NCI-H1694 (cell line): ENCODE results near the gene COL23A1.

Experiments used
- DNase-seq: peaks from one replicate; lab custom pipeline; 2025; lab: John Stamatoyannopoulos, UW

Gene COL23A1

DNA sequence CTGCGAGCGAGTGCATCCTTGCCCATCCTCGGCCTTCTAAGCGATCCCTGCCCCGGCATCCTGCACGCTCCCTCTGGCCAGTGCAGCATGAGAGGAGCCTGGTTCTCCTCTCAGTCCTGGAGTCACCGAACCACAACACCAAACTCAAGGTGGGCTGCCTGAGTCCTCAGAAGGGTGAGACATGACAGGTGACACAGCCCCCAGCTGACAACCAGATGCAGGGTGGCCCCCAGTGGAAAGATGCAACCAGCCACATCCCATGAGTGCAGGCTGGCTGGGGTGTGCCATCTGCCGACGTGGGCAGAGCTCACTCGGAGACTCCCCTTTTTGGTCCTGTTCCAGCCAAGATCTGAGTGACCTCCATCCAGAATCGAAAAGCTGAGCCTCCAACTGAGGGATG lies 58.4 kb downstream of the COL23A1 start:
- DNase-seq, result no peak

DNA sequence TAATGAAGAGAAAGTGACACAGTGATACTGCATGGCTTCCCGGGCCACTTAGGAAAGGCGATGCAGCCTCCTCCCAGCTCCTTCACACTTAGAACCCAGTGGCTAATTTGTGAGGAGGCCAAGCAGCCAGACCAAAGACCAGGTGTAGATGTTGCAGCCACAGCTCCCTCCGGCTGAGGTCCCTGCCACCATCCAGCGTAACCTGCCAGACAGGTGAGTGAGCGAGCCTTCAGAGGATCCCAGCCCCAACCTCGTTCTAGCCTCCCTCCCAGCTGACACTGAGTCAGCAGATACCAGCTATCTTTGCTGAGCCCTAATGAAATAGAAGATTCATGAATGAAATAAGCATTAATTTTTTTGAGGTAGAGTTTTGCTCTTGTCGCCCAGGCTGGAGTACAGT lies 59.7 kb downstream of the COL23A1 start:
- DNase-seq, result no peak

DNA sequence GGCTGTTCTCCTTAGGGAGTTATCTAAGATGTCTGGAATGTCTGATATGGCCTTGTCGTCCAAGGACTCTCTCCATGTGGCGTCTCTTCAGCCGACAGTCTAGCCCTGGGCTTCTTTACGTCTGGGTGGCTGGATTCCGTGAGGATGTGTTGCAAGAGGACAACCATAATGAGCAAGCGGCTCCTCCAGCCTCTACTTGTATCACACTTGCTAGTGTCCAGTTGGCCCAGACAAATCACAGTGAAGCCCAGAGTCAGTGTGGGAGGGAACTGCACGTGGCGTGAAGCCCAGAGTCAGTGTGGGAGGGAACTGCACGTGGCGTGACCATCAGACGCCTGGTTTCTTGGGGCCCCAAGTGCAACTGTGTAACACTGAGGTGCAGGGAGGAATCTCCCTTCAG lies 61.1 kb downstream of the COL23A1 start:
- DNase-seq, result no peak

DNA sequence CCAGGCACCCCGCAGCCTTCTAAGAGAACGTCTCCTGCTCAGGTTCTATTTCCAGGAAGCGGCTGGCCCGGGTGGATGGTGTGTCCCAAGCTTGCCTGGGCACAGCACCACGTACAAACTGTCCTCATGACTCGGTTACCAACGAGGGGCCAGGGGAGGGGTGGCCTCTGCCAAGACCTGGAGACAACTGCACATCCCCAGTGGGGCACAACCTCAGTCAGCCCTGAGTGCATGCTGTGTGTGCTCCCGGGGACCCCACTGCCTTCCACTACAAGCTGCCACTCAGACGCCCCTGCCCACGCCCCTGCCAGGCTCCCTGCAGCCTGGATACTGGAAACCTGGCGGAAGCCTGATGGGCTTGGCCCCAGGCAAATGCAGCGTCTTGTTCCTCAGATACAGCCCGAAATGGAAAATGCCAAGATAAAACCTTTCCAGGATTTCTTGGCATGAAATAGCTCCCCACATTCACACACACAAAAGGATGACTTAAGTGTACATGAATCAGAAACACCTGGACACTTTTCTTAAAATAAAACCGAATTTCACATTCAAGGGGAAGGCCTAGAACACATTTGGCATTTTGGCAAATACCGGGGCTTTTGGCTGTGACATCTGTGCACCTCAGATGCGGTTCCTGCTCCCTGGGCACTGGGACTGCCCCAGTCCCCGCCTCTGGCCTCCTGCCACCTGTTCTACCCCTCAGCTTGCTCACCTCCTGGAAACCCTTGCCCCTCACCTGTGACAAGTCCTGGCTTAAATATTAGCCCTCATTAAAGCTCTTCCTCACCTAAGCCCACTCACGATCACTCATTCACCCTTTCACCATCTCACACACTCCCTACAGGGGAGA lies 62.5 kb downstream of the COL23A1 start:
- no peak for DNase-seq

DNA sequence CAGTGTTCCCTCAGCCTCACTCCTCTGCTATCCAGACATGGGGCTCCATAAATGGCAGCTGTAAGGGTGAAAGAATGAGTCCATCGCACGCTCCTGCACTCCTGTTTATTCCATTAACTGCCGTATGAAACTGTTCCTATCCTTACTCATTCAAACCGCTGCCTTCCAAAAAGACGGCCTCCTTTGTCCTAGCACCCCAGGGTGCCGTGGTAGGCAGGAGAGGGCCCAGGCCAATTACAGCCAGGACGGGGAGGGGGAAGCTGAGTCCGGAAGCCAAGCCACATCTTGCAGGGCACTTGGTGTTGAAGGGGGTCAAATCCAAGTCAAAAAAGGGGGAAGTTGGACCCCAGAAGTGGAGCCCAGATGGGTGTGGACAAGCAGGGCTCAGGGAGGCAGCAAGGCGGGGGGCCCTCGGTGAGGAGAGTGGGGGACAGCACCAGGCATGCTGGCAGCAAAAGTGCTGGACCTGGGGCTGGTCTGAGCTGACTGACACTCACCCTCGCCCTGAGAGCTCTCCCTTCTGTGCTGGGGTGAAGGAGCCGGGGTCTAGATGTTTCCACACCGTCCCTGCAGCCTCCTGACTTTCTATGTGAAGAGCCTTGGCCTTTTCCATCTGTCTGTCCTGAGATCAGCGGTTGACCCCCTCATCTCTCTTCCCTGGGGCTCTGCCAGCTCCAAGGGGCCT lies 63.3 kb downstream of the COL23A1 start:
- no peak for DNase-seq

DNA sequence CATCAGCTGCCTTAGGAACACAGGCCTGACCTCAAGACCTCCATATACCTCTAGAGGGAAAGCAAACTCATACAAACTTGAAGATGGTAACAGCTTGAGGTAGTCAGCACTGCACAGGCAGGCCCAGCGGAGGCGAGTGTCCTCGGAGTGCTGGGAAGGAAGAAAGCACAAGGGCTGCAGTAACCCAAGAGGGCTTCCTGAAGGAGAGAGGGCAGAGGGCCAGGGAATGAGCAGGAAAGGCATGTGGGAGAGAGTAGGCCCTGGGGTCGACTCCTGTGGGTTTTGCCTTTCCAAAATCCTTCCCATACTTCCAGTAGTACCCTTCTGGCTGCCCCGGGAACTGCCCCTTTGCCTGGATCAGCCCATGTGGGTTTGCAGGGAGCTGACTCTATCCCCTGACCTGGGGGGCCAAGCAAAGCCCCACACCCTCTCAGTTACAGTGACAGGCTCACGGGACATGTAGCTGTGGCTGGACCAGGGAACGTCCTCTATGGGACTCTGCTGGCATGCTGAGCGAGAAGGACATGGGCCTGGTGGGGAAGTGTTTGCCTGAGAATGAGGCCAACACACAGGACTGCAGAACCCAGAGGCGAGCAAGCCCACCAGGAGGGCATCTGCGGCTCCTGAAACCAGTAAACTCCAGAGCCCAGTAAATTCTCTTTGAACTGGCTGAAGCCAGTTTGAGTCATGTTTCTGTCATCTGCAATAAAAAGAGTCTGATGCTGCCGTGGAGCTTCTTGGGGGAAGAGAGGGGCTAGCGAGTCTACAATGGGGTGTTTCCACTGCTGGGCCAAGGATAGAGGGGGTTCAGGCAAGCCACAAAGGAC lies 64.1 kb downstream of the COL23A1 start:
- DNase-seq, result no peak

DNA sequence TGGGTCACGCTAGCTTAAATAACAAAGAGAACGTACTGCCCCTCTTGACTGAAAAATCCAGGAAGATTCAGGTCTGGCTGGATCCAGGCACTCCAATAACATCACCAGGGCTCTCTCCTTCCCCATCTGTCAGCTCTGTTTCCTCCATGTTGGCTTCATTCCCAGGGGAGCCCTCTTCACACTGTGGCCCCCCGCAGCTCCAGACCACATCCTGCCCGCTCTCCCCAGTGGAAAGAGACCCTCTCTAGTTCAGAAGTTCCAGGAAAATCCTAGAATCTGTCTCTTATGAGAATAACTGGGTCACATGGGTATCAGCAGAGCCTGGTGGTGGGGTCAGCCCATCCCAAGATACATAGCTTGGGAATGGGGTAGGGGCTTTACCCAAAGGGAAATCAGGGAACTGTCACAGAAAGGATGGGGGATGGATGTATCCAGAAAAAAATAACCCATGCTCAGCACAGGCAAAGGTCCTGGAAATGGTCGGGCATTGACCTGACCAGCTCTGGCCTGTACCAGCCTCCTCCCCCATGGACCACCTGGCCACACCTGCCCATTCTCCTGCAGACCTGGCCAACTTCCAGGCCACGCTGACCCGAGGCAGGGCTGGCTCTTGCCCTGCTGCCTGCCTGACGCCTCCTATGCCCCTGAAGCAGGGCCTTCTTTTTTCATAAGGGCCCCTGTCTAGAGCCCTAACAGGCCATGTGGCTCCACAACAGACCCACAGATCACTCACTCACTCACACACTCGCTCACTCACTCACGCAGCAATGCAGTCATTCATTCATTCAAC lies 65.9 kb downstream of the COL23A1 start:
- DNase-seq, result no peak

DNA sequence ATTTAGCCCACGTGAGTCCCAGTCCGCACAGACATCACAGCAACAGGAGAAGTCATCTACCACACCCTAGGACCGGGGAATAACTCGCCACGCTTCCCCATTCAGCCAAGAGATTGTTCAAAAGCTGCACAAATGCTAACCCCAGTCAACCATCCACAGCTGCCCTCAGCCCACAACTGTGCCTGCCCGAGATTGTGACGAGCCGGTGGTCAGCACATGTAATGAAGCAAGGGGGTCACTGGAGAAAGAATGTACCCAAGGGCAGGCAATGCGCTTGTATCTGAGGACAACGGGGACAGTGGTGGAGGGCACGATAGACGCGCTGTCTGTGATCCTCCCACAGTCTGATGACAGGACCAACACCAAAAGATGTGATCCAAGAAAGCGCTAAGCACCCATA lies 67.8 kb downstream of the COL23A1 start:
- no peak for DNase-seq

DNA sequence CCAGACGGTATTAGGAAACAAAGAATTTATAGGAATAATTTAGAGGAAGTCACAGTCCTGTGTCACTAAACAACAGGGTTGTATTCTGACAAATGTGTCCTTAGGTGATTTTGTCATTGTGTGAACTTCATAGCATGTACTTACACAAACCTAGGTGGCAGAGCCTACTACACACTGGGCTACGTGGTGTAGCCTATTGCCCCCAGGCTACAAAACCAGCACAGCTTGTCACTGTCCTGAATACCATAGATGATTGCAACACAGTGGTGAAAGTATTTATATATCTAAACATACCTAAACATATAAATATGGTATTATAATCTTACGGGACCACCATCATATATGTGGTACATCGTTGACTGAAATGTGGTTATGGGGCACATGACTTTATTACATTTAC lies 69.3 kb downstream of the COL23A1 start:
- no peak for DNase-seq

DNA sequence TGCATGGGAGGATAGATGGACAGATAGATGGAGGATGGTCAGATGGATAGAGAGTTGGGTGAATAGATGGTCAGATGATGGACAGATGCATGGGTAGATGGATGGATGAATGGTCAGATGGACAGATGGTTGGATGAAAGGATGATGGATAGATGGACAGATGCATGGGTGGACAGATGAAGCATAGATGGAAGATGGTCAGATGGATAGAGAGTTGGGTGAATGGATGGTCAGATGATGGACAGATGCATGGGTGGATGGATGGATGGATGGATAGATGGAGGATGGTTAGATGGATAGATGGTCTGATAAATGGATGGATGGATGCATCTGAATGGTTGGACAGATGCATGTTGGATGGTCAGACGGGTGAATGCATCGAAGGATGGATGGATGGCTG lies 70.4 kb downstream of the COL23A1 start:
- DNase-seq, result no peak

DNA sequence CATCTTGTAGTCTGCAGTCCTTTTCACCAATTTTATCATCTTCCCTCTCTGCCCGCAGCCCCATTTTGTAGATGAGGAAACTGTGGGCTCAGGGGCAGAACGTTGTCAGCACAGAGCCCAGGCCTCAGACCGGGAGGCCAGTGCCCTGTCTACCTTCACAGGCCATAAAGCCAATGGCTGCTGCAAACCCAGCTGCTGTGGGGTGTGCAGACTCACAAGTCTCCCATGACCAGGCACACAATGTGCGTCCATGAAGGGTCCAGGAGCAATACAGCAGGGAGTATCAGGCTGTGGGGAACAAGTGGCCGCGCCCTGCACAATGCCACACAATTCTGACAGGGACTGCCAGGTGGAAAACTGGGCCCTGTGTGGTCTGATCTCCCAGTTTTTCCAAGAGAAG lies 71.0 kb downstream of the COL23A1 start:
- DNase-seq, result no peak

DNA sequence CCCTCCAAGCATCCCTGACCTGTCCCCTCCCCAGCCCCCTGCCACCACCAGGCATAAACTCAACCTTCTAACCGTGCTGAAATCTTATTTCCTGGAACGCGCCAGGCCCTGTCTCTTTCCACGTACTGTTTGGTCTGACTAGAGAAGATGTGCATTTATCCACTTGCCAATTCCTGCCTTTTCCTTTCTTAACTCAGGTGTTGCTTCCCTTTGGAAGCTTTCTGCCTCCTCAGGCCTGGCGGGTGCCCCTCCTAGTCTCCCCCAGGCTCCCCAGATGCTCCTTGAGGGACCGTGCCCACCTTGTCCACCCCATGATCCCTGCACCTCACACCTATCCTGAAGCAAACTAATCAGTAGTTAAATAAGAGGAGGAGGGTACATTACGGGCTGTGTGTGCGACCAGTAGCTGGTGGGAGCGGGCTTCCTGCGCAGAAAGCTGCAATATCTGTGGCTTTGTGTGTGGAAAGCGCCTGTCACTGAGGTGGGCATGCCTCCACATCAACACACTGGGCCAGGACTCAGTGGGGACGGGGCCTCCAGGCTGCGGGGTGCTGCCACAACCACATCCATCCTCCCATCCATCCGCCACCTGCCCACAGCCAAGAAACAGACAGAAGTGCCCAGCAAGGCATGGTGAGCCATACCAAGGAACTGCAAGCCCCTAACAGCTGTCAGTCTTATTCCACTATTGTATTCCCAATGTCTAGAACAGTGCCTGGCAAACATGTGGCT lies 73.5 kb downstream of the COL23A1 start:
- no peak for DNase-seq

DNA sequence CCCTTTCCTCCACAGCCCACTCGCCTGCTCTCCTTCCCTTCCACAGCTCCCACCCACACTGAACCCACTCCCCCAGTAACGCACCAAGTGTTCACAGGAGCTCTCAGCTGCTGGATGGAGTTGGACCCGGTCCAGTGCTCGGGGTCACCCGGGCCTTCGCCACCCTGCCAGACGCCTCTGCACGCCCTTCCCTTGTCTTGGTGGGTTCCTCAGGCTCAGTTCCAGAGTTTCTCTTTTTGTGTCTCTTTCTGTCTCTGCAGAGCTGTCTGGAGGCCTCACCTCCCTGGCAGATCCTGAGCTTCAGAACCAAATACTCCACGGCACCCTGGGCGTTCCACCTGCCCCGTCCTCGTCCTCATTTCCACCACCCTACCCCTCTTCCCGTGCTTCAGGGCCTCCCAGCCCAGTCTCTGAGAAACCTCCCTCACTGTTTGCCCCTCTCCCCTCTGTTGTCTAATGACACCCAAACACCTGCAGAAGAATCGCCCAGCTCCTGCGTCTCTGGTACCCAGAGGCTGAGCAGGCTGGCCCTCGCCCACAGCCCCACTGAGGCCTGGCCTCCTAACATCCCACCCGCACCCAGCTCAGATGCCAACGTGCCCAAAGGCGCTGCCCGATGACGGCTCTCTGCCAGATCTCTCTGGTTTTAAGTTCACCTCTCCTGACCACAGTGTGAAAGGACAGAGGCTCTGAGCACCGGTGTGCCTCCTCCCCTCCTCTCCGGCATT lies 74.3 kb downstream of the COL23A1 start:
- no peak for DNase-seq

DNA sequence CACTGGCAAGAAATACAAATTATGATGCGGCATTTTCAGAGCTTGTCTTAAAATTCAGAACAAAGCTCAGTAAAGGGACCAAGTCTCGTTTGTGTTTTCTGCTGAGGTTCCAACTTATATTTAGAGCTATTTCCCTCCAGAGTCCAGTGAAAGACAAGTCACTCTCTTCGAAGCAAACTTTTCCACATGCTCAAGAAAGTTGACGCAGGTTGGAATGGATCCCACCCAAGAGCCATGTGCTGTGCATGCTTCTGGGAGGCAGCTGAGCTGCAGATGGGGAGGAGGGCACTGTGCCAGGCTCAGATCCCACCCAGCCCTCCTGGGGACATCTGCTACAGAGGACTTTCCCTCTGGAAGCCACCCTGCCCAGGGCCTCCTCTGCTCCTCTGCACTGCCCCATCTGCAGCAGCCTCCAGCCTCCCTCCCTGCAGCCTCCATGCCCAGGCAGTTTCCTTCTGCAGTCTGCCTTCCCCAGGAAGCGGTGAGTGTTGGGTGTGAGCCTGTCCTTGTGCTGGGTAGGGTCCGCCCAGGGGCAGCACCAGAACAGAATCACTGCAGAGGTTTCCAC lies 75.3 kb downstream of the COL23A1 start:
- no peak for DNase-seq

DNA sequence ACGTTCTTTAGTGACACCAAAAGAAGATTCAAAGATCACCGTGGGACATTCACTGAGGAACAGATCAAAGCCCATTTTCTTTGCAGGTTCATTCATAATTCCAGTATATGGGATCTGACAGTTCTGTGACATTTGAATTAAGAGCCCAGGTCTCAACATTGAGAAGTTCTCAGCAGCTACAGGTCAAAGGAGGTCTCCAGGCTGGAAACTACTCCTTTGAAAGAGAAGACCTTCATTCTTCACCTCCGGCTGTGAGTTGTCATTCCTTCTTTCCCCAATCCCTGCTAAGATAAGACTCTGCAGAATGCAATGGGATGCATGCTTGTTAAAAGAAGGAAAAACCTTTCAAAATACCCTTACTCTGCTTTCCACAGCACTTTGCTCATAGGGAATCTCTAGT lies 79.0 kb downstream of the COL23A1 start:
- no peak for DNase-seq

DNA sequence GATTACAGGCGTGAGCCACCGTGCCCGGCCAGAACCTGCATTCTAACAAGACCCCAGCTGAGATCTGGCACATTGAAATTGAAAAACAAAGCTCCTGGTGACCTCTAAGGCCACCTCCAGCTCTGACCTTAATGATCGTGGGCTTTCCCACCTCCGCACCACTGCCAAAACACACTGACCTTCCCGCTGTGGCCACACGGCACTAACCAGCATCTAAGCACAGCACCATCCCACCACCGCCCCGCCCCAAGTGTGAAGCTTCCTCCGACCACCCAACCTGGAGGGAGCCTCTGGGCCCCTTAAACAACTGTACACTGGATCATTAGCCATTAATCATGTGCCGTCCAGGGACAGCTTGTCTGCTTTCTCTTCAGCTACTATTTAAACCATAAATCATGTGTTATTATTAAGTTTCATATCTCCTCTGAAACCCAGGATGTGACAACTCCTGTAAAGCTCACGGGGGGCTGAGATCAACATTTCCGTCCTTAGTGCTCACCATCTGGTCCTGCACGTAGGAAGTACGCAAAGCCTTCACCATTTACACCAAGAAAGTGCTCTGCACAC lies 80.6 kb downstream of the COL23A1 start:
- DNase-seq, result no peak

DNA sequence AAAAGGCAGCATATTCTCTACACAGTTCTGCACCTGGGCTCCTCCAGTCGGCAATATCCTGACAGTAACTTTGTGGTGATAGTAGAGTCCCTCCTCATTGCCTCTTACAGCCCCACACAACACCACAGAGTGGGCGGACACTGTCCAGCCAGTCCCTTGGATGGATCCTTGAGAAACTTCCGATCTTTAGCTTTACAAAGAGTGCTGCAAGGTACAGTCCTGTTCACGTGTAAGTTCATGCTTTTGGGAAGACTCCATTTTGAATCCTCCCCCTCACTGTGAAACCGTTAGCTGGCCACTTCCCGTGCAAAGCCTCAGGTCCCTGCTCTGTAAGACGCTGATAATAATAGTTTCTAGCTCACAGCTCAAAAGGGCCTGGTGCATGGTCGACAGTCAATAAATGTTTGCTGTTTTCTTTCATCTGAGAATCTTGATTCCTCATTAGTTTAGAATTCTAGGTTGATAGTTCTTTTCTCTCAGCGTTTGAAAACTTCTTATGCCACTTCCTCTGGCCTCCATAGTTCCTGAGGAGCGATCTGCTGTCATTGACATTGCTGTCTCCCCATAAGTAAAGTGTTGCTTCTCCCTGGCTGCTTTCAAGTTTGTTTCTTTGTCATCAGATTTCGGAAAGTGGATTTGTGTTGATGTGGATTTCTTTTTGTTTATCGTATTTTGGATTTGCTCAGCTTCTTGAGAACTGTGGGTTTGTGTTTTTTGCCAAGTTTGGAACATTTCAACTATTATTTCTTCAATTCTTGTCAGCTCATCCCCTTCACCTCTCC lies 82.9 kb downstream of the COL23A1 start:
- DNase-seq, result no peak

DNA sequence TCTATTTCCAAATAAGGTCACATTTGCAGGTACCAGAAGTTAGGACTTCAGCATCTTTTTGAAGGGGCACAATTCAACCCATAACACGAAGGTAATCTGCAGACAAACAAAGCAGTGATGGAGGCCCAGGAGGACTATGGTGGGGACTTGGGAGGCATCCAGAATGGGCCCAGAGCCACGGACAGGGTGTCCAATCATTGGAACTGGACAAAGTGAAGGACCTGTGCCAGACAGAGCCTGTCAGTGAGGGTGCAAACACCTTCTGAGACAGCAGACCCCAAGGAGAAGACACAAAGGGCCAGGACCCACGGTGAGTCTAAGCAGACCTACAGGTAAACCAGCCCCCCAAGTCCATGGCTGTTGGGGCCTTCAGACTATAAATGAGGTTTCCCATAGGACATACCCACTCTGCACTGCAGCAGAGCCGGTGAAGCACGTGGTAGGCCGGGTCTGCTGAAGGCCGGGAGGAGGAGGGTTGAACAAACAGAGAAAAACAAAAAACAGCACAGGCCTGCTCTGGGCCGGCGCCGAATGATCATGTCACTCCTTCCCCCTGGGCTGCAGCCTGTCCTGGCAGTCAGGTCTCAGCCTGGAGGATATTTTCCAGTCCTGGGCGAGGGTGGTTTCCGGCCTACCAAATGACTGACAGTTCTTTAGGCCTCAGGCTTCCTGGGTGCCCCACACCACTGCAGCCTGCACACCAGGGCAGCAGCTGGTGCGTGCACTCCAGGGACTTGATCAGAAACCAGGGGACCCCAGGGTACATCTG lies 84.4 kb downstream of the COL23A1 start:
- no peak for DNase-seq
